OCI-LY7 (cell line): ENCODE measurements around the gene LDLRAD2. TPM values are rescaled to one million over a fixed set of nuclear protein-coding genes. Genes with fewer than 3 reads are reported as not detected.

Experiments
- BruUV-seq: library from RNA; stranded (reverse); fragments of 400-500 nt; replicated peaks from 2 replicates; lab custom pipeline; 2021; lab: Mats Ljungman, UMichigan
- CTCF ChIA-PET: fragments of 300-600 bp; sonication (Branson Sonifier 250); formaldehyde crosslinking; loops from one replicate; lab custom pipeline; 2022; ENCODE audit warnings: antibody characterized with exemption; ENCODE audit not compliant: unreplicated experiment; lab: Charles Lee
- POLR2A ChIA-PET: fragments of 300-600 bp; sonication (Branson Sonifier 250); formaldehyde crosslinking; loops from one replicate; lab custom pipeline; 2022; ENCODE audit warnings: antibody characterized with exemption; lab: Charles Lee
- DNase-seq: peaks from one replicate; pipeline ENCODE4 v3.0.0-alpha.2; 2015; ENCODE audit warnings: low spot score
- H2AFZ ChIP-seq: fragments of 200-600 bp; sonication (generic), shearing (Covaris generic); 2 replicates; pipeline ENCODE4 v1.6.1; 2014; ENCODE audit warnings: mild to moderate bottlenecking, antibody characterized with exemption, low read length, moderate library complexity
- H3K27ac ChIP-seq: fragments of 200-600 bp; sonication (generic); 2 replicates; pipeline ENCODE4 v1.5.1; 2014; ENCODE audit warnings: mixed run types, low read depth, mild to moderate bottlenecking, moderate library complexity, low read length, inconsistent platforms; ENCODE audit not compliant: poor library complexity, severe bottlenecking
- H3K36me3 ChIP-seq: fragments of 200-600 bp; sonication (generic); 2 replicates; pipeline ENCODE4 v1.6.1; 2014; ENCODE audit warnings: mild to moderate bottlenecking, antibody characterized with exemption, low read length, moderate library complexity, mixed read lengths; ENCODE audit not compliant: insufficient read depth
- H3K4me1 ChIP-seq: fragments of 200-600 bp; sonication (generic); 2 replicates; pipeline ENCODE4 v1.5.1; 2014; ENCODE audit warnings: mild to moderate bottlenecking, low read length; ENCODE audit not compliant: insufficient read depth, poor library complexity, severe bottlenecking
- H3K4me2 ChIP-seq: fragments of 200-600 bp; sonication (generic); 2 replicates; pipeline ENCODE4 v1.6.1; 2014; ENCODE audit warnings: mild to moderate bottlenecking, low read length
- H3K4me3 ChIP-seq: fragments of 200-600 bp; sonication (generic); 2 replicates; pipeline ENCODE4 v1.5.1; 2014; ENCODE audit warnings: mild to moderate bottlenecking, low read depth, low read length; ENCODE audit not compliant: poor library complexity, severe bottlenecking
- H3K79me2 ChIP-seq: fragments of 200-600 bp; sonication (generic); 2 replicates; pipeline ENCODE4 v1.6.1; 2016; ENCODE audit warnings: low read depth, mild to moderate bottlenecking, low read length, moderate library complexity, mixed read lengths; ENCODE audit not compliant: insufficient read depth
- H3K9me2 ChIP-seq: fragments of 200-600 bp; sonication (generic); 2 replicates; pipeline ENCODE4 v1.6.1; 2016; ENCODE audit warnings: mild to moderate bottlenecking, low read length, mixed read lengths; ENCODE audit not compliant: insufficient read depth
- H3K9me3 ChIP-seq: fragments of 200-600 bp; sonication (generic); 2 replicates; pipeline ENCODE4 v1.6.1; 2014; ENCODE audit warnings: mild to moderate bottlenecking, mixed run types, low read length, mixed read lengths
- H4K20me1 ChIP-seq: fragments of 200-600 bp; sonication (generic); 2 replicates; pipeline ENCODE4 v1.6.1; 2014; ENCODE audit warnings: mild to moderate bottlenecking, antibody characterized with exemption, low read length, moderate library complexity, mixed read lengths; ENCODE audit not compliant: insufficient read depth
- CTCF ChIP-seq: fragments of 200-600 bp; sonication (generic); conservative IDR thresholded peaks from 2 replicates; pipeline ENCODE4 v1.5.1; 2014; ENCODE audit warnings: mild to moderate bottlenecking, antibody characterized with exemption, low read length, moderate library complexity, mixed read lengths
- EZH2phosphoT487 ChIP-seq: fragments of 200-600 bp; sonication (generic); IDR thresholded peaks from 2 replicates; pipeline ENCODE4 v1.6.1; 2018; ENCODE audit warnings: low read depth, borderline replicate concordance, mild to moderate bottlenecking, mixed run types, antibody characterized with exemption, low read length, moderate library complexity, mixed read lengths
- intact Hi-C: fragments of 100-400 bp; cut with micrococcal nuclease; formaldehyde crosslinking; loops from one replicate; pipeline ENCODE4 v1.10.0; 2022; ENCODE audit not compliant: unreplicated experiment
- total RNA-seq, 2 experiments: library from RNA; depleted of rRNA in 1 of 2; stranded (reverse); fragments of >200 nt in 1 of 2; shearing (Covaris generic) in 1 of 2; gene quantifications; 2 replicates each; pipeline ENCODE4 v1.2.3, GENCODE V29; 2014 to 2022

Gene LDLRAD2
- total RNA-seq, 2 experiments from 2014 or later, result not detected

- H3K4me1 ChIP-seq, result peaks cover 10% of the 10 kb centered on the region
- no TSS peak for BruUV-seq
- H3K27ac ChIP-seq, result no peak overlapping the region
- no peak overlapping the region for H3K4me3 ChIP-seq
- H3K9me3 ChIP-seq, result no peaks in the 10 kb centered on the region
- H3K79me2 ChIP-seq, result no peaks in the 10 kb centered on the region
- ChIA-PET CTCF (no interaction called here), POLR2A (interaction anchor here (0.6 kb wide), 1 partner anchor 1122 kb away, joined by 3 read pairs; no protein-coding TSS in a partner anchor)
- intact Hi-C loops, result no loop called here
- no peaks in the 10 kb centered on the region for H3K9me2 ChIP-seq
- no peaks in the 10 kb centered on the region for H3K36me3 ChIP-seq
- H2AFZ ChIP-seq, result no peak overlapping the region
- no peak overlapping the region for H3K4me2 ChIP-seq
- no peaks in the 10 kb centered on the region for H4K20me1 ChIP-seq
- DNase-seq, result no peak
- no peak for TF ChIP-seq CTCF
- TF ChIP-seq EZH2phosphoT487, result no peak
Measured at GRCh38 chr1:21855257-21856096, 43.4 kb downstream of the LDLRAD2 start.

GRCh38 chr1:21857142-21857839 lies 45.2 kb downstream of the LDLRAD2 start:
- intact Hi-C loops, result no loop called here
- no peak overlapping the region for H3K4me3 ChIP-seq
- no peak overlapping the region for H2AFZ ChIP-seq
- peaks cover 7% of the 10 kb centered on the region; the same call in 1 of the 2 replicates for H3K9me3 ChIP-seq
- H3K4me1 ChIP-seq, result peaks cover 5% of the 10 kb centered on the region
- ChIA-PET CTCF (no interaction called here), POLR2A (no interaction called here)
- no peak overlapping the region for H3K4me2 ChIP-seq
- BruUV-seq, result no TSS peak
- no peak overlapping the region for H3K27ac ChIP-seq
- no peak for DNase-seq
- H3K79me2 ChIP-seq, result no peaks in the 10 kb centered on the region
- no peak for TF ChIP-seq EZH2phosphoT487
- no peak for TF ChIP-seq CTCF
- no peaks in the 10 kb centered on the region for H3K36me3 ChIP-seq
- no peaks in the 10 kb centered on the region for H4K20me1 ChIP-seq
- H3K9me2 ChIP-seq, result no peaks in the 10 kb centered on the region
